OCI-LY1 (cell line): ENCODE data around the gene NR2F6.

Experiments
- H2AFZ ChIP-seq: fragments of 200-600 bp; sonication (generic), shearing (Covaris generic); 2 replicates; pipeline ENCODE4 v1.6.0; 2014; ENCODE audit warnings: antibody characterized with exemption, mild to moderate bottlenecking, low read length
- H3F3A ChIP-seq: fragments of 200-600 bp; sonication (generic), shearing (Covaris generic); 2 replicates; pipeline ENCODE4 v1.6.0; 2014; ENCODE audit warnings: mild to moderate bottlenecking, antibody characterized with exemption, low read length, moderate library complexity; ENCODE audit not compliant: insufficient read depth
- H3K27ac ChIP-seq: fragments of 200-600 bp; sonication (generic); 2 replicates; pipeline ENCODE4 v1.5.1; 2014; ENCODE audit warnings: low read length, mixed run types, mild to moderate bottlenecking, low read depth; ENCODE audit not compliant: poor library complexity, severe bottlenecking
- H3K27me3 ChIP-seq: fragments of 200-600 bp; sonication (generic); 2 replicates; pipeline ENCODE4 v1.6.0; 2014; ENCODE audit warnings: antibody characterized with exemption, mild to moderate bottlenecking, low read length, moderate library complexity; ENCODE audit not compliant: insufficient read depth
- H3K36me3 ChIP-seq: fragments of 200-600 bp; sonication (generic); 2 replicates; pipeline ENCODE4 v1.6.1; 2014; ENCODE audit warnings: mild to moderate bottlenecking, antibody characterized with exemption, low read length, moderate library complexity, mixed read lengths; ENCODE audit not compliant: insufficient read depth
- H3K4me1 ChIP-seq: fragments of 200-600 bp; sonication (generic); 2 replicates; pipeline ENCODE4 v1.5.1; 2014; ENCODE audit warnings: mild to moderate bottlenecking, low read length, moderate library complexity; ENCODE audit not compliant: insufficient read depth, severe bottlenecking
- H3K4me2 ChIP-seq: fragments of 200-600 bp; sonication (generic), shearing (Covaris generic); 2 replicates; pipeline ENCODE4 v1.6.1; 2014; ENCODE audit warnings: low read length
- H3K4me3 ChIP-seq: fragments of 200-600 bp; sonication (generic); 2 replicates; pipeline ENCODE4 v1.5.1; 2014; ENCODE audit warnings: low read length, low read depth, mild to moderate bottlenecking, mixed read lengths; ENCODE audit not compliant: poor library complexity, severe bottlenecking
- H3K79me2 ChIP-seq: fragments of 200-600 bp; shearing (Covaris generic); 2 replicates; pipeline ENCODE4 v1.6.1; 2016; ENCODE audit warnings: mixed run types, low read length, mixed read lengths; ENCODE audit not compliant: insufficient read depth
- H3K9ac ChIP-seq: fragments of 200-600 bp; sonication (generic), shearing (Covaris generic); 2 replicates; pipeline ENCODE4 v1.6.1; 2014; ENCODE audit warnings: mild to moderate bottlenecking, low read length, mixed read lengths
- H3K9me2 ChIP-seq: fragments of 200-600 bp; sonication (generic), shearing (Covaris generic); 2 replicates; pipeline ENCODE4 v1.6.1; 2014; ENCODE audit warnings: low read depth, mild to moderate bottlenecking, low read length, mixed read lengths
- H3K9me3 ChIP-seq: fragments of 200-600 bp; shearing (Covaris generic); 2 replicates; pipeline ENCODE4 v1.6.1; 2014; ENCODE audit warnings: low read length, mixed read lengths
- H4K20me1 ChIP-seq: fragments of 200-600 bp; sonication (generic), shearing (Covaris generic); 2 replicates; pipeline ENCODE4 v1.6.0; 2016; ENCODE audit warnings: mild to moderate bottlenecking, low read length; ENCODE audit not compliant: insufficient read depth
- EZH2 ChIP-seq: fragments of 200-600 bp; sonication (generic), shearing (Covaris generic); IDR thresholded peaks from 2 replicates; pipeline ENCODE4 v1.8.0; 2017; ENCODE audit warnings: borderline replicate concordance, mixed run types, mild to moderate bottlenecking, antibody characterized with exemption, low read length, moderate library complexity, mixed read lengths
- TF ChIP-seq, protein P1 (sequence below): fragments of 200-600 bp; sonication (generic), shearing (Covaris generic); IDR thresholded peaks from 2 replicates; pipeline ENCODE4 v1.5.1; 2017; ENCODE audit warnings: mild to moderate bottlenecking, antibody characterized with exemption, low read length, moderate library complexity, mixed read lengths

NR2F6 gene

DNA sequence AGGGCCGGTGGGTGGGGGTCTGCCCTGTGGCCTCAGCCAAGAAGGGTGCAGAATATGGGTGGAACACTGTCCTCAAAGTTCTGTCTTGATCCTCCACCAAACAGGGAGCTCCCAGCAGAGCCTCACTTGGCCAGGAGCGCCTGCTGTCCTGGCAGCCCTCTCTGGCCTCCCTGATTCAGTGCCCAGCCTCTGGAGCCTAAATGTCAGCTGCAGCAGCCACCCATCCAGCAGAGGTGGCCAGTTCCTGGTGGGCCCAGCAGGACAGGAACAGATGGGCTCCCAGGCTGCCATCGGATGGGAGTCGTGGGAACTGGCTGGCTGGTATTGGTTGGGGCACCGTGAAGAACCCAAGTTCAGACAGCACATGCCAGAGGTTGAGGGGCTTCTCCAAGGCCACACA lies 32.4 kb downstream of the NR2F6 start:
- peaks cover 51% of the 10 kb centered on the region for H3K36me3 ChIP-seq
- H3K27me3 ChIP-seq, result no peaks in the 10 kb centered on the region
- no peak for TF ChIP-seq EZH2
- no peaks in the 10 kb centered on the region for H3K9me3 ChIP-seq
- no peaks in the 10 kb centered on the region for H4K20me1 ChIP-seq
- no peak overlapping the region for H3K9ac ChIP-seq
- H2AFZ ChIP-seq, result no peak overlapping the region
- H3K27ac ChIP-seq, result no peak overlapping the region
- H3K4me1 ChIP-seq, result peaks cover 24% of the 10 kb centered on the region
- no peaks in the 10 kb centered on the region for H3F3A ChIP-seq
- H3K4me3 ChIP-seq, result no peak overlapping the region
- H3K4me2 ChIP-seq, result no peak overlapping the region
- no peaks in the 10 kb centered on the region for H3K79me2 ChIP-seq
- no peaks in the 10 kb centered on the region for H3K9me2 ChIP-seq

DNA sequence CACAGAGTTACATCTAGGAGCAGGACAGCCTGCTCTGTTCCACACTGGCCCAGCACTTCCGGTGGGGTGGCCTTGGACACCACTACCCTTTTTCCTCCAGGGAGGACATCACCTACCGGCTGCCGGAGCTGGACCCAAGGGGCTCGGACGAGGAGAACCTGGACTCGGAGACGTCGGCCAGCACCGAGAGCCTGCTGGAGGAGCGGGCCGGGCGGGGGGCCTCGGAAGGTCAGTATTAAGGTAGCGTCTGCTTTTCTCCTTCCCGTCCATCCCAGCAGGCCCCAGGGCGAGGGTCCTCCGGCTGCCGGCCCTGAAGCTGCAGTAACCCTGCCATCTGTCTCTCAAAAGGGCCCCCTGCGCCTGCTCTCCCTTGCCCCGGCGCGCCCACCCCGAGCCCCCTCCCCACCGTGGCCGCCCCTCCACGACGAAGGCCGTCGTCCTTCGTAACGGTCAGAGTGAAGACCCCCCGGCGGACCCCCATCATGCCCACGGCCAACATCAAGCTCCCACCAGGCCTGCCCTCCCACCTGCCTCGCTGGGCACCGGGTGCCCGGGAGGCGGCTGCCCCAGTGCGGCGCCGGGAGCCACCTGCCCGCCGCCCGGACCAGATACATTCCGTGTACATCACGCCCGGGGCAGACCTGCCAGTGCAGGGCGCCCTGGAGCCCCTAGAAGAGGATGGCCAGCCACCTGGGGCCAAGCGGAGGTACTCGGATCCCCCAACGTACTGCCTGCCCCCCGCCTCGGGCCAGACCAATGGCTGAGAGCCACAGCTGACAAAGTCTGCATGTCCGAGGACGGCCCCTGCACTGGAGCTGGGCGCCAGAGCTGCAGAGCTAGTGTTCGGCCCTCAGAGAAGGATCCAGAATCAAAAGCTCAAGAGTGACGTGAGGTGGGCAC lies 33.9 kb downstream of the NR2F6 start:
- Histone ChIP-seq H3K9me2 (no peaks in the 10 kb centered on the region), H3K4me1 (peaks cover 24% of the 10 kb centered on the region), H3K9me3 (no peaks in the 10 kb centered on the region), H4K20me1 (no peaks in the 10 kb centered on the region), H3K36me3 (peaks cover 42% of the 10 kb centered on the region), H3K79me2 (no peaks in the 10 kb centered on the region), H3K4me3 (no peak overlapping the region), H3K4me2 (no peak overlapping the region), H3K27ac (no peak overlapping the region), H3K27me3 (no peaks in the 10 kb centered on the region), H2AFZ (no peak overlapping the region), H3K9ac (no peak overlapping the region), H3F3A (no peaks in the 10 kb centered on the region)
- TF ChIP-seq, protein P1, sequence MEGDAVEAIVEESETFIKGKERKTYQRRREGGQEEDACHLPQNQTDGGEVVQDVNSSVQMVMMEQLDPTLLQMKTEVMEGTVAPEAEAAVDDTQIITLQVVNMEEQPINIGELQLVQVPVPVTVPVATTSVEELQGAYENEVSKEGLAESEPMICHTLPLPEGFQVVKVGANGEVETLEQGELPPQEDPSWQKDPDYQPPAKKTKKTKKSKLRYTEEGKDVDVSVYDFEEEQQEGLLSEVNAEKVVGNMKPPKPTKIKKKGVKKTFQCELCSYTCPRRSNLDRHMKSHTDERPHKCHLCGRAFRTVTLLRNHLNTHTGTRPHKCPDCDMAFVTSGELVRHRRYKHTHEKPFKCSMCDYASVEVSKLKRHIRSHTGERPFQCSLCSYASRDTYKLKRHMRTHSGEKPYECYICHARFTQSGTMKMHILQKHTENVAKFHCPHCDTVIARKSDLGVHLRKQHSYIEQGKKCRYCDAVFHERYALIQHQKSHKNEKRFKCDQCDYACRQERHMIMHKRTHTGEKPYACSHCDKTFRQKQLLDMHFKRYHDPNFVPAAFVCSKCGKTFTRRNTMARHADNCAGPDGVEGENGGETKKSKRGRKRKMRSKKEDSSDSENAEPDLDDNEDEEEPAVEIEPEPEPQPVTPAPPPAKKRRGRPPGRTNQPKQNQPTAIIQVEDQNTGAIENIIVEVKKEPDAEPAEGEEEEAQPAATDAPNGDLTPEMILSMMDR, result no peak
- TF ChIP-seq EZH2, result no peak

DNA sequence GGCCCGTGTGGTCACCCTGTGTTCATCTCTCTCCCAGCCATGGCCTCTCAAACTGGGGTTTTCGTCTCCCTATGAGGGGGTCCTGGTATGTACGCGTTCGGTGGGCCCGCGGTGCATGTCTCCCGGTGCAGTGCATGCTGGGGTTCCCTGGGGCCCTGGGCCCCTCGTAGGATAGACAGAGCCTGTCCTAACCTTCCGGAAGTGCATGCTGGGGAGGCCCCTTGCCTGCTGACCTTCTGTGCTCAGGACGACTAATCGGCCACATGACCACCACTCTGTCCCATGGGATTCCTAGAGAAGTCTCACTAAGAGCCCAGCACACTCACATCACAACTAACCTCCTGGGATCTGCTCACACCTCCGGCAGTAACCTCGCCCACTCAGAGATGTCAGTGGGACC lies 35.4 kb downstream of the NR2F6 start:
- Histone ChIP-seq H3F3A (no peaks in the 10 kb centered on the region), H3K4me1 (peaks cover 18% of the 10 kb centered on the region), H3K9ac (no peak overlapping the region), H3K4me3 (no peak overlapping the region), H3K79me2 (no peaks in the 10 kb centered on the region), H3K27me3 (no peaks in the 10 kb centered on the region), H4K20me1 (no peaks in the 10 kb centered on the region), H2AFZ (no peak overlapping the region), H3K9me2 (no peaks in the 10 kb centered on the region), H3K27ac (no peak overlapping the region), H3K9me3 (no peaks in the 10 kb centered on the region), H3K36me3 (peaks cover 55% of the 10 kb centered on the region), H3K4me2 (no peak overlapping the region)
- TF ChIP-seq, protein P1, result no peak
- no peak for TF ChIP-seq EZH2
